ENCODE measurements around the gene EEFSEC.

Gene EEFSEC

DNA sequence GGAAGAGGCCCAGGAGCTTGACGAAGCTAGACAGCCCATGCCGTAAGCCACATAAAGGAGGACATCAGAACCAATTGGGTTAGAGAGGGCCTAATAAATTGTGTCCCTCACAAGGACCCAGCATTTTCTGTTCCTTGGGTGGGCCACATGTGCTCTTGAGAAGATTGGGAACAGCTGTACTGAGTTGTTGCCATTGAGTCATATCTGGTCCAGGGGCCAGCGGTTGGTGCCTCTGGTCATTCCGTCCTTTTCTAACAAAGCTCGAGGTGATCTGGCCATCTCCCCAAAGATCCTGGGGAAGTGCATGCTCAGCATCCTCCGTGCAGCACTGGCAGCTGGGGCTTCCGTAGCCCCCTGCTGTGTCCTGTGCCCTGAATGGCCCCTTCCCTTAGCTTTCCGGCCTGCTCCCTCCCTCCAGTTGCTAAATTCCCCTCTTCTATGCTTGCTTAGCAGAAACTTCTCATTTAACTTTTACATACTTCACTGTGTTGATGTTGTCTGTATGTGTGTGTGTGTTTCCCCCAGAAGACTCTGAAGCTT is 73.0 kb downstream of the EEFSEC start:
- no peak for TF ChIP-seq Cebpa-rat (IDR thresholded peaks at IDR 0.05)
- H3K27ac ChIP-seq, result no peak overlapping the region

GRCh38 chr3:128226795-128227395 is 73.6 kb downstream of the EEFSEC start:
- H3K36me3 ChIP-seq, result peaks cover 11% of the 10 kb centered on the region
- no peak for TF ChIP-seq Cebpa-rat (IDR thresholded peaks at IDR 0.05)
- H3K4me3 ChIP-seq, result no peak overlapping the region
- peaks cover 45% of the 10 kb centered on the region for H4K20me1 ChIP-seq
- H3K4me1 ChIP-seq, result no peaks in the 10 kb centered on the region
- no peak overlapping the region for H3K9ac ChIP-seq
- no peak overlapping the region for H3K27ac ChIP-seq
- H3K4me2 ChIP-seq, result no peak overlapping the region
- peaks cover 18% of the 10 kb centered on the region for H3K9me3 ChIP-seq
- no peaks in the 10 kb centered on the region for H3K27me3 ChIP-seq

More for the DNA sequence above, 73.0 kb downstream of the EEFSEC start:
- Histone ChIP-seq H3K4me1 (no peaks in the 10 kb centered on the region), H3K36me3 (peaks cover 14% of the 10 kb centered on the region), H3K9me3 (peaks cover 19% of the 10 kb centered on the region), H3K27me3 (no peaks in the 10 kb centered on the region), H4K20me1 (peaks cover 38% of the 10 kb centered on the region), H3K4me2 (no peak overlapping the region), H3K9ac (no peak overlapping the region), H3K4me3 (no peak overlapping the region)

DNA sequence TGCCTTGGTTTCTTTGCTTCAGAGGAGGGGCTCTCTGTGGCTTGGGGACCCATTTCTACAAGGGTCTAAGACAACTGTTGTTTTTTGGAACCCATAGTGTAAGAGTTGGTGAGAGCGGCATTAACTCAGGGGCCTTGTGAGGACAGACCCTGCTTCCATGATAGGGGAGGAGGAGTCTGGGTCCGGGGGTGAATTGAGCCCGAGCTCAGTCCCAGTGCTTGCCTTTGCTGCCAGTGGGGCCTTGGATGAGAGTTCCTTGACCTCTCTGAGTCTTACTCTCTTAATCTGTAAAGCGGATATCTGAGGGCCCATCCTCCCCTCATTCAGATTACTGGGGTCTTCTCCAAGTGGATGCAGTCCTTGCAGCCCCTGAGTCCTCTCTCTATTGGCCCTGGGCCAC is 74.2 kb downstream of the EEFSEC start:
- no peaks in the 10 kb centered on the region for H3K4me1 ChIP-seq
- H3K9ac ChIP-seq, result no peak overlapping the region
- H3K27me3 ChIP-seq, result no peaks in the 10 kb centered on the region
- peaks cover 46% of the 10 kb centered on the region for H4K20me1 ChIP-seq
- no peak overlapping the region for H3K4me2 ChIP-seq
- peaks cover 10% of the 10 kb centered on the region for H3K36me3 ChIP-seq
- H3K27ac ChIP-seq, result no peak overlapping the region
- TF ChIP-seq Cebpa-rat (IDR thresholded peaks at IDR 0.05), result no peak
- H3K9me3 ChIP-seq, result peaks cover 12% of the 10 kb centered on the region
- H3K4me3 ChIP-seq, result no peak overlapping the region

DNA sequence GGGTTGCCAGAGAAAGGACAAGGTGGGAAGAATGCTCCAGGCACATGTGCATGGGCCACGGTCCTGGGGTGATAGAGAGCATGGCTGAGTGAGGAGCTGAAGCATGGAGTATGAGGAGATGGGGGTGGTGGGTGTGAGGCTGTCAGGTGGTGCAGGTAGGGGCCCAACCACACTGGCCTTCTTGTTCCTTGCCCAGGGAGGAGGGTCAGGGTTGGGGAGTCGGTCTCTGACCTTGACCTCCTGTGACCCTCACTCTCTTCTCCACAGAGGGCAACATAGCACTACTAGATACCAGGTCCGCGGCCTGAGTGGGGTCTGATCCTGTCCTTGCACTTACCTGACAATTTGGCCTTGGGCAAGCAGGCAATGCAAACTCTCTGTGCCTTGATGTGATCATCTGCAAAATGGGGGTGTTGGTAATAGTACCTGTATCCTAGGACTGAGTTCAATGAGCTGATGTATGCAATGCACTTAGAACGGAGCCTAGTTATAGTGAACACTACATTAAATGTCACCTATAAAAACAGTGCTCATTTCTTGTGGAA is 75.2 kb downstream of the EEFSEC start:
- no peaks in the 10 kb centered on the region for H3K27me3 ChIP-seq
- peaks cover 3% of the 10 kb centered on the region for H3K9me3 ChIP-seq
- H3K27ac ChIP-seq, result no peak overlapping the region
- peaks cover 52% of the 10 kb centered on the region for H4K20me1 ChIP-seq
- H3K9ac ChIP-seq, result no peak overlapping the region
- no peak for TF ChIP-seq Cebpa-rat (IDR thresholded peaks at IDR 0.05)
- H3K36me3 ChIP-seq, result 0 out of 2 replicates have a peak, but pooled peaks cover 1% of the 10 kb centered on the region
- H3K4me2 ChIP-seq, result no peak overlapping the region
- no peaks in the 10 kb centered on the region for H3K4me1 ChIP-seq
- H3K4me3 ChIP-seq, result no peak overlapping the region

- no peaks in the 10 kb centered on the region for H3K36me3 ChIP-seq
- TF ChIP-seq Cebpa-rat (IDR thresholded peaks at IDR 0.05), result no peak
- no peaks in the 10 kb centered on the region for H3K9me3 ChIP-seq
- H3K4me2 ChIP-seq, result no peak overlapping the region
- no peaks in the 10 kb centered on the region for H3K27me3 ChIP-seq
- no peaks in the 10 kb centered on the region for H3K4me1 ChIP-seq
- H3K9ac ChIP-seq, result no peak overlapping the region
- peaks cover 52% of the 10 kb centered on the region for H4K20me1 ChIP-seq
- no peak overlapping the region for H3K27ac ChIP-seq
- no peak overlapping the region for H3K4me3 ChIP-seq
These were observed 76.0 kb downstream of the EEFSEC start for GRCh38 chr3:128229106-128229857.

GRCh38 chr3:128231606-128232005 is 78.3 kb downstream of the EEFSEC start:
- Histone ChIP-seq H3K9ac (no peak overlapping the region), H3K4me3 (no peak overlapping the region), H3K4me2 (no peak overlapping the region), H3K4me1 (peaks cover 9% of the 10 kb centered on the region), H3K27ac (no peak overlapping the region), H3K9me3 (no peaks in the 10 kb centered on the region), H4K20me1 (peaks cover 53% of the 10 kb centered on the region), H3K27me3 (no peaks in the 10 kb centered on the region), H3K36me3 (no peaks in the 10 kb centered on the region)
- no peak for TF ChIP-seq Cebpa-rat (IDR thresholded peaks at IDR 0.05)

- H3K9ac ChIP-seq, result no peak overlapping the region
- TF ChIP-seq Cebpa-rat (IDR thresholded peaks at IDR 0.05), result no peak
- H4K20me1 ChIP-seq, result peaks cover 51% of the 10 kb centered on the region
- H3K4me2 ChIP-seq, result no peak overlapping the region
- H3K9me3 ChIP-seq, result no peaks in the 10 kb centered on the region
- no peaks in the 10 kb centered on the region for H3K36me3 ChIP-seq
- peaks cover 10% of the 10 kb centered on the region for H3K4me1 ChIP-seq
- H3K27ac ChIP-seq, result no peak overlapping the region
- H3K27me3 ChIP-seq, result no peaks in the 10 kb centered on the region
- no peak overlapping the region for H3K4me3 ChIP-seq
These were observed 79.3 kb downstream of the EEFSEC start for GRCh38 chr3:128232376-128233178.

GRCh38 chr3:128235207-128235926 is 82.1 kb downstream of the EEFSEC start:
- TF ChIP-seq Cebpa-rat (IDR thresholded peaks at IDR 0.05), result no peak
- Histone ChIP-seq H3K9ac (no peak overlapping the region), H3K4me1 (peaks cover 10% of the 10 kb centered on the region), H3K27ac (no peak overlapping the region), H3K9me3 (no peaks in the 10 kb centered on the region), H4K20me1 (peaks cover 60% of the 10 kb centered on the region), H3K36me3 (no peaks in the 10 kb centered on the region), H3K4me3 (no peak overlapping the region), H3K4me2 (no peak overlapping the region), H3K27me3 (no peaks in the 10 kb centered on the region)

DNA sequence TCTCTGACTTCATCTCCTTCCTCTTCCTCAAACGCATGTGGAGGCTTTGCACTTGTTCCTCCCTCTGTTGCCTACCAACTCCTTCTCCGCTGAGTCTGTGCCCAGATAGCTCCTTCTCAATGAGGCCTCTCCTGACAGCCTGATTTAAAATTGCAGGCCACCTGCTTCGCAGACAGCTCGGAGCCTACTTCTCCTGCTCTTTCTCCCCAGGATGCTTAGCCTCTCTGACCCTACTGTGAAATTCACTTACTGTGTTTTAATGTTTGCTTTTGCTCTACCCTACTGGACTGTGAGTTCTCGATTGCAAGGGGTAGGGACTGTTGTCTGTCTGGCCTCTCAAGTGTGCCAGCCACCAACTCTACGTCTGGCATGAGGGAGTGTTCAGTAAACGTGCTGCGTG is 83.4 kb downstream of the EEFSEC start:
- H3K9me3 ChIP-seq, result no peaks in the 10 kb centered on the region
- no peaks in the 10 kb centered on the region for H3K36me3 ChIP-seq
- H3K27ac ChIP-seq, result no peak overlapping the region
- H3K9ac ChIP-seq, result no peak overlapping the region
- no peak overlapping the region for H3K4me3 ChIP-seq
- TF ChIP-seq Cebpa-rat (IDR thresholded peaks at IDR 0.05), result no peak
- peaks cover 51% of the 10 kb centered on the region for H4K20me1 ChIP-seq
- H3K27me3 ChIP-seq, result no peaks in the 10 kb centered on the region
- H3K4me1 ChIP-seq, result peaks cover 10% of the 10 kb centered on the region
- H3K4me2 ChIP-seq, result no peak overlapping the region

All from BLaER1 (cell line).